NOMO-1 (cell line): ENCODE data around the gene STK16.
"Not testable (repeated sequence)": the region's sequence is repeated elsewhere in the genome, so short reads cannot be mapped to it uniquely, and the experiment has no call there.

Source experiments
- DNase-seq, 2 experiments: peaks; one replicate each; lab custom pipeline; 2025; ENCODE audit not compliant: unreplicated experiment in 2 of 2; lab: John Stamatoyannopoulos, UW

Gene STK16

DNA sequence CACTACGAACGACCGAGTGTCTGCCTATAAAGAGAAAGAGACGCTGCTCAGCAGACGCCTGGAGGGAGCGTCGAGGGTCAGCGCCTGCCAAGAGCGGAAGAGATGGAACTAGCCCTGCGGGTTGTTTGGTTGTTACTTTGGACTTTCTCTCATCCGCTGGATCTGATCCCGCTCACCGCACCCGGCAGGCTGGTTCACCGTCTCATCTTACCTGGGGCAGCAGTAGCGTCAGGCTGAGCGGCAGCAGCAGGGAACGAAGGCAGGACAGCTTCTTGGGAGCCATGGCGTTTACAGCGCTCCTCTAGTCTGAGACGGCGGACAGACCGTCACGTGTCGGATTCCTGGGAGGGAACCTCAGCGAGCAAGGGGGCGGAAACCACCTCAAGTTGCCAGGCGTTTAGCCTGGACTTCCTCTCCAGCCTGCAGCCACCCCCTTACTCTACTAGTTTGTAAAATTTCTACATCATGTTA is 2.0 kb upstream of the STK16 start:
- DNase-seq, result peak; percentile 49 to 56

DNA sequence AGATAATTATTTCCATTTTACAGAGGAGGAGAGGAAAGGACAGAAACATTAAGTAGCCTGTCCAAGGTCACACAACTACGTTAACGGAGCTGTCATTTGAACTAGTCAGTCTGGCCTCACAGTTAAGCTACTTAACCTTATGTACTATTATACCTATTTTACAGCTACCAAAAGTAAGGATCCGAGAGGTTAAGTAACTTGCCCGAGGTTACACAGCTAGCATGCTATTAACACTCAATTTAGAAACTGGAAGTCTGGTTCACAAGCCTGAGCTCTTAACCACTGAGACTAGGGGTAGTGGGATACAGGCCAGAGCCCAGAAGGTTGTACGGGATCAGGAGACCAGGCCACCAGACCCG is 511 bp upstream of the STK16 start:
- DNase-seq, result no peak

DNA sequence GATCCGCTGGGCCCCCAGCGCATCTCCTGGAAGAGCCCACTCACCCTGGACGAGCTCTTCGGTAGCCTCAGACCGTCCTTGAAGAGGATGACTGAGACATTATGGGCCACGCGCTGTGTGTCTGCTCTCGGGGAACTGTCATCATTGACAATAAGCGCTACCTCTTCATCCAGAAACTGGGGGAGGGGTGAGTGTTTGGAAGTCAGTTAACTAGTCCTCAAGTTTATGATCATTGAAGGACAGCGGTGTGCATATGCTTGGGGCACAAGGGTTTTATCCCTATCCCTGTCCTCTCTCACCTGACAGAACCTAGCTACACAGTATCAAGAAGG is 586 bp downstream of the STK16 start:
- DNase-seq, result no peak

DNA sequence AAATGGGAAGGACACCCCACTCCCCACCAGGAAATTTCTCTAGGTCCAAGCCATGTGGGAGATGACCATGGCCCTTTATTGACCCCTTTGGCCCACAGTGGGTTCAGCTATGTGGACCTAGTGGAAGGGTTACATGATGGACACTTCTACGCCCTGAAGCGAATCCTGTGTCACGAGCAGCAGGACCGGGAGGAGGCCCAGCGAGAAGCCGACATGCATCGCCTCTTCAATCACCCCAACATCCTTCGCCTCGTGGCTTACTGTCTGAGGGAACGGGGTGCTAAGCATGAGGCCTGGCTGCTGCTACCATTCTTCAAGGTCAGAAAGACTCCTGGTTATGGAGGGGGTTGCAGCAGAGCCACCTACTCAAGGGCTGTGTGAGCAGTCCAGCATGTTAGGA is 1.3 kb downstream of the STK16 start:
- DNase-seq, result no peak

DNA sequence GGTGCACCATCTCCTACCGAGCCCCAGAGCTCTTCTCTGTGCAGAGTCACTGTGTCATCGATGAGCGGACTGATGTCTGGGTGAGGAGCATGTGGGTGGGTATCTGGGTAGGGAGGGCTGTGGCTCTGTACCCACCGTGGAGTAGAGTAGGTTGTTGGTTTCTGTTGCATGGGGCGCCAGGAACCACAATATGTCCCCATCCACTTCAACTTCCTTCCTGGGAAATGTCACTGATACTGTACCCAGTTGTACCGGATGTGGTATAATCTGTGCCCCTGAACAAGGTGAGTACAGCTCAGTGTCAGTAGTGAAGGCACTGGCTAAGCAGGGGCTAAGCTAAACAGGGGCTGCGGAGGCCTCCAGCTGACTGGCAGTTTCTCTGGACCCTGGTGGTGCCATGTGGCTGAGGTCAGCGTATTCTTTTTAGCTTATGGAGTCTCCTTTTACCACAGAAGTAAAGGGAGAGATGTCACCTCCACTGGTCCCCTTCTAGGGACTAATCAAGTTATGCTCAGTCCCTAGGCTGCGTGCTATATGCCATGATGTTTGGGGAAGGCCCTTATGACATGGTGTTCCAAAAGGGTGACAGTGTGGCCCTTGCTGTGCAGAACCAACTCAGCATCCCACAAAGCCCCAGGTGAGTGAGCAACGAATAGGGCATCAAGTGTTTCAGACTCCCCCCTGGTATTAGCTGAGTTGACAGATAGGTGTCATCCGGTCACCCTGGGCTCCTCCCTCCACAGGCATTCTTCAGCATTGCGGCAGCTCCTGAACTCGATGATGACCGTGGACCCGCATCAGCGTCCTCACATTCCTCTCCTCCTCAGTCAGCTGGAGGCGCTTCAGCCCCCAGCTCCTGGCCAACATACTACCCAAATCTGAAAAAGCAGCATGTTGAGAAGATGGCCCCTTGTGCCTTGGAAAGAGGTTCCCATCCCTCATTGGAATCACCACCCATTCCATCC is 2.7 kb downstream of the STK16 start:
- no peak for DNase-seq

DNA sequence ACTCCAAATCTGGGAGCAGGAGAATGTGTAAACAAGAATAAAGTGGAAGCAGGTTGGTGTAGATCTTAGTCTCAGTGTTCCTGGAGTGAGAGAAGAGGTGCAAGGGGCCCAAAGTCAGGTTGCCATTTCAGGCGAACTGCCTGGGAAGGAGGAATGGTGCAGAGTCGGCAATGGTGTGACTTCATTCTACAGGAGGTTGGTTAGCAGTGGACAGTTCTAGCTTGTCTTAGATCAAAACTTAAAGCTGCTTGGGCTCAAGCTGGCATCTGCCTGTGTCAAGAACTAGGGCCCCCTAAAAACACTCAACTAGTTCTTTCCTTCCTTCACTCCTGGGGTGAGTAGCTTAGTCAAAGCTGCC is 3.5 kb downstream of the STK16 start:
- DNase-seq, result no peak

DNA sequence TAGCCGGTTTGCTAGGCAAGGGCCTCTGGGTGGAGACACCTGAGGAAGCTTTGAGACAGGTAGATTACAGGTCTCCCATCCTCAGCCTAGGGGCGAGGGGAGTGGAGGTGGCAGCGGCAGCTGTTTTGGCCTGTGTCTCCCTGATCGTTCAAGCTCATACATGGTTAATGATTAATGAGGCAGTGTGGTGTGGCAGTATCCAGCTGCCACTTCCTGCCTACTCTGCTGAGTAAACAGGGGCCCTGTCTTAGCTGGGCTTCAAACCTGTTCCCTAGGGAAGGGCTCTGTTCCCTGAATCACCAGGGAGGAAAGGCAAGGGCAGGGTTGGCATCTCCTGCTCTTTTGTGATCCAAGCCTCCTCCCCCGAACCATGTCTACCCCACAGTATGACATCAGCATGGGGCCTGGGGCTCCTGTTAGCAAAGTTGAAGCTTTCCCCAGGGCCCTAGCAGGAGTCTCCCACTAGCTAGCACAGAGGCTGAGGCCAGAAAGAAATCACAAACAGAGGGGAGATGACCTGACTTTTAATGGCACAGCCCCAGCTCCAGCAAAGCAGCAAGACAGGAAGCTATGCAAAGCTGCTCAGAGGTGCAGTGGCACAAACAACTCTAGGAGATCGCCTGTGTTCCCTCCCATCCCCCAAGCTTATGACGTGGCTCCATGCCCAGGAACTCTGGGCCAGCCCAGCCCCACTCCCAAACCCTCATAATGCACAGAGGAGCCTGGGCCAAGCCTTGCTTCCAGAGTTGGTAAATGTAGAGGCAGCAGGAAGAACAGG is 4.1 kb downstream of the STK16 start:
- DNase-seq, result peak; percentile 47 to 77

DNA sequence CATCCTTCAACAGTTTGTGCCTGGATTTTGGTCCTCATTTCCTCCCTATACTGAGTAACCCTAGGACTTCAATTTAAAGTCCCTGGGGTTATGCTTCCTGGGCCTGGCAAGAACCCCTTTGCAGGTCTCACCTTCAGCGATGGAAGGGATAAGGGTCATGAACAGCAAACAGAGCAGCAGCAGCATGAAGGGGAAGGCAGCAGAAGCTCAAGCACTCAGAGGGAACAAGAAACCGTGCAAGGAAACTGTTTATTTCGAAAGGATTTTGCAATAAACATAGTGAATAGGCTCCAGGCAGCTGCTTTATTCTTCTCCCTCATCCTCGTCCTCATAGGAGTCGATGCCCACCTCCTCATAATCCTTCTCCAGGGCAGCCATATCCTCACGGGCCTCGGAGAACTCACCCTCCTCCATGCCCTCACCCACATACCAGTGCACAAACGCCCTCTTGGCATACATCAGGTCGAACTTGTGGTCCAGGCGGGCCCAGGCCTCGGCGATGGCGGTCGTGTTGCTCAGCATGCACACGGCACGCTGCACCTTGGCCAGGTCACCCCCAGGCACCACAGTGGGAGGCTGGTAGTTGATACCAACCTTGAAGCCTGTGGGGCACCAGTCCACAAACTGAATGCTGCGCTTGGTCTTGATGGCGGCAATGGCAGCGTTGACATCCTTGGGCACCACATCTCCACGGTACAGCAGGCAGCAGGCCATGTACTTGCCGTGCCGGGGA is 4.9 kb downstream of the STK16 start:
- peak; percentile 61 to 63 for DNase-seq

DNA sequence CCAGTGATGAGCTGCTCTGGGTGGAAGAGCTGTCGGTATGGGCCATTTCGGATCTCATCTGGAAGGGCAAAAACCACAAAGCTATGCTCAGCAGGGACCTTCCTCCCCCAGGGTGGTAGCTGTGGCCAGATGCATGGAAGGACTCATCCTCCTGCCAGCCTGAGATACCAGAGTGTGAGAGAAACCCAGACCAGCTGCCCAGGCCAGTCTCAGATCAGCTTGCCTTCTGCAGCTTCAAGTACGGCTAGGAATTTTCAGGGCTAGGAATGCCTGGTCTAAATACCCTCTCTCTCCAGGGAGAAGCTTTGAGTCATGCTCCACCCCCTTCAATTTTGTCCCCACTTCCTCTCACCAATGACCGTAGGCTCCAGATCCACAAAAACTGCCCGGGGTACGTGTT is 6.4 kb downstream of the STK16 start:
- no peak for DNase-seq

DNA sequence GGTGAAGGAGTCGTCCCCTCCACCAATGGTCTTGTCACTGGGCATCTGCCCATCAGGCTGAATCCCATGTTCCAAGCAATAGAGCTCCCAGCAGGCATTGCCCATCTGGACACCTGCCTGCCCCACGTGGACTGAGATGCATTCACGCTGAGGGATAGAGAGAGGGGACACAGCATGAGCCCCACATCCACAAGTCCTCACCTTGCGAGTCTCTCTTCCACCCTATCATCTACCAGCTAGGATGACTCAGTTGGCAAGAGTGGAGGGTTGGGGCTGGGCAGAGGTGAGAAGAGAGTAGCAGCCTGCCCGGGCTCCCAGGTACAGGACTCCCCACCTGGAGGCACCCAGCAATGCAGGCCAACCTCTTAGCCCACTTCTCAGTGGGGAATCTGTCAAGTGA is 6.8 kb downstream of the STK16 start:
- no peak for DNase-seq

DNA sequence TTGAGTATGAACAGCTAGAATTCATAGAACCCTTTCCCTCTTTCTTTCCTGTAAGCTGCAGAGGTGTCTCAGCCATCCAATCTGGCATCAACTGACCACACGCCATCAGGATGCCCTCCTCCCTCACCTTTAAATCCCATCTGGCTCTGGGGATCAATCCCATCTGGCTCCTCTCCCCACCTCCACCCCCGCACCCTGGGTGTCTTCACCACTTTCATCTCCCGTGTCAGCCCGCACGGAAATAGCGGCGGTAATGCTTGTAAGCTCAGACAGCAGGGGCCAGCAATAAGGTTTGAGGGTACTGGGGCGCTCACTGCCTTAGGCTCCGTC is 7.3 kb downstream of the STK16 start:
- DNase-seq, result no peak

DNA sequence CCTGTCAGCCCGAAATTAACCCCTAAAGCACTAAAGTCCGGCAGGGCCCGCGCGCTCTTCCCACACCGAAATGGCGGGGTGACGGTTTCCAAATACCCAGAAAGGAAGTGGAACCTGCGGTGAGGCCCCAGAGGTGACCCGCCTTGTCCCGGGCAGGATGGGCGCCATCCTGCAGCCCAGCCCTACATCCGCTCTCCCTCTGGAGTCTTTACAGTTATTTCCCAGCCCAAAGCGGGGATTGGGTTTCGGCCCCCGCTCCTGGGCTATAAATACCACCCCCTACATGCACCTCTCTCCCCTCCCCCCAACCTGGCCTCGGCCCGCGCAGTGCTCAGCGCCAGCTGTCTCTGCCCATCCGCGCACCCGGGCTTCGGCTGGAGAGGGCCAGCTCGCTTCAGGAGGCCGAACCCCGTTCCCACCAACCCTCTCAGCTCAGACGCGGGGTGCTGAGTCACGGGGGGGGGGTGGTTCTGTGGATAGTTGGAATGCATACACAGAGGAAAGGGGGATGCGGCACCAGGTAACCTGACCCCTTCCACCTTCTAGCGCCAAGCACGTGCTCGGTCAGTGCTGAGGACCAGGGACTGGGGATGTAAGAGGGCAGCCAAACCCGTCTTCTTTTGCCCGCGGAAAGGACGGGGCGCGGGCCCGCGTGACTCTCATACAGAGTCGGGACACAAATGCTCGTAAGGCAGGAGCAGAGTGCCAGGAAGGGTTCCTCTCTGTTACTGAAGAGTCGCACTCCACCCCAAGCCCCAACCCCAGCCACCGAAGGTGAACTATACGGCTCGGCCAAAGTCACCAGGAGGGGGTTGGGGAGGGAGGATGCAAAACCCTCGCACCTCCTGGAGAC is 7.8 kb downstream of the STK16 start, which contains the start of gene TUBA4B:
Gene TUBA4B (plus strand): TSS at position 344 of the 853 bp plus-strand sequence. CDS start 165 bp downstream, at position 509.
- DNase-seq, result peak; percentile 51 to 55

DNA sequence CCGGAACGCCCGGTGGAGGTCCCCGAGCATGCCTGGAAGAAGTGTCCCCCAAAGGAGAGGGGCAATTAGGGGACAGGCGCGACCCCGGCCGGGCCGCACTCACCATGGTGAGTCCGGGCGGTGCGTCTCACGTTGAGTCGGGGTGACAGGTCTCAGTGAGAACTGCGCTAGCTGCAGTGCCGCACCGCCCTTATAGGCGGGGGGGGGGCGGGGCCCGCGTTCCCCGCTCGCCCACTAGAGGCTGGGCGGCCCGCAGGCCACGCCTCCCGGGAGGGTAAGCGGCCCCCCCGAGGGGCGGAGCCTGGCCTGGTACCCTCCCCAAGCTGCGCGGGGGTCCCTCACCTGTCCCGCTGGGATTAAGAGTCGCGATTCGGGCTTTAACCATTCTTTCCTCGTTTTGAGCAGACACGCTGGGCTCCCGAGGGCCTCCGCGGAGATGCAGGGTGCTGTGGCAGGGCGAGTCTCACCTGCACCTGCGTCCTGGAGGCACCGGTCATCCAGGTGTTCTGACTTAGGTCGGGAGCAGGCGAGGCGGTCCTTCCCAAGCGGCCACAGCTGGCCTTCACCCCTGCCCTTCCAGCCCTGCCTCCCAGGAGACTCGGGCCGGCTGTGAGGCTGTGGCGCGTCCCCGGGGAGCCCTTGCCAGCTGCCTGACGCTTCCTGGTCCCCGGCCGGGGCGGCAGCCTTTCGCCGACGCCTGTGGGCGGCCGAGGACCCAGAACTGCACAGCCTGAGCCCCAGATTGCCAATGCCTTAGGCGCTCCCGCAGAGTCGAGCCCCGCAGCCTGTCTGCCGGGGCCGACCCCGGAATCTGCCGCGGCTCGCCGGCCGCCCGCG is 8.7 kb downstream of the STK16 start, which contains the start of gene TUBA4A:
Gene TUBA4A (minus strand): TSS at position 166 of the 837 bp plus-strand sequence. CDS start 60 bp downstream, at position 106.
- peak; percentile 64 to 75 for DNase-seq

DNA sequence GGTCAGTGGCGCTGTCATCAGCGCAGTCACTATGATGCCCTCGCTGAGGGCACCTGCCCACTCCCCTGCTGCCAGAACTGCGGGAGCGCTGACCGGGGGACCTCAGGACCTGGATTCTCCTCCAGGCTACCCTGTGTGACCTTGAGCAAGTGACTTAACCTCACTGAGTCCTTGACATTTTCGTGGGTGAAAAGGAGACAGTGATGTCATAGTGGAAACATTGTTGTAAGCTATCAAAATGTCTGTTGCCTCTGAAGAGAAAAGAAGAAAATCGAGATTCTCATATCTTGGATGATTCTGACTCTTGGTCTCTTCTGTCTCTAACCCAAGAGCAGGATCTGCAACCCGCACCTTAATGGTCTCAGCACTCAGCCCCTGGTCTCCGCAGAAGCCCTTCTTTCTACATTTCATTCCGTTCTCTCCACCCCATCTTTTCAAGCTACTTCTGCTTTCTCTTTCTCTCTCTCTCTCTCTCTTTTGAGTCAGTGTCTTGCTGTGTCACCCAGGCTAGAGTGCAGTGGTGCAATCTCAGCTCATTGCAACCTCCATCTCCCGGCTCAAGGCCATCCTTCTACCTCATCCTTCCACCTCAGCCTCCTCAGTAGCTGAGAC is 9.4 kb downstream of the STK16 start:
- peak; percentile 65 to 89 for DNase-seq

DNA sequence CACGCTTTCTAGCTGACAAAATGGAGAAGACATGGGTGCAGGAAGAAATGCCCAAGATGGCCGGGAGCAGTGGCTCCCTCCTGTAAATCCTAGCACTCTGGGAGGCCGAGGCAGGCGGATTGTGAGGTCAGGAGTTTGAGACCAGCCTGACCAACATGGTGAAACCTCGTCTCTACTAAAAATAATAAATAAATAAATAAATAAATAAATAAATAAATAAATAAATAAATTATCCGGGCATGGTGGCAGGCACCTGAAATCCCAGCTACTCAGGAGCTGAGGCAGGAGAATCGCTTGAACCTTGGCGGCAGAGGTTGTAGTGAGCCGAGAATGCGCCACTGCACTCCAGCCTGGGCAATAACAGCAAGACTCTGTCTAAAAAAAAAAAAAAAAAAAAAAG is 13.7 kb downstream of the STK16 start:
- DNase-seq, result not testable (repeated sequence)

DNA sequence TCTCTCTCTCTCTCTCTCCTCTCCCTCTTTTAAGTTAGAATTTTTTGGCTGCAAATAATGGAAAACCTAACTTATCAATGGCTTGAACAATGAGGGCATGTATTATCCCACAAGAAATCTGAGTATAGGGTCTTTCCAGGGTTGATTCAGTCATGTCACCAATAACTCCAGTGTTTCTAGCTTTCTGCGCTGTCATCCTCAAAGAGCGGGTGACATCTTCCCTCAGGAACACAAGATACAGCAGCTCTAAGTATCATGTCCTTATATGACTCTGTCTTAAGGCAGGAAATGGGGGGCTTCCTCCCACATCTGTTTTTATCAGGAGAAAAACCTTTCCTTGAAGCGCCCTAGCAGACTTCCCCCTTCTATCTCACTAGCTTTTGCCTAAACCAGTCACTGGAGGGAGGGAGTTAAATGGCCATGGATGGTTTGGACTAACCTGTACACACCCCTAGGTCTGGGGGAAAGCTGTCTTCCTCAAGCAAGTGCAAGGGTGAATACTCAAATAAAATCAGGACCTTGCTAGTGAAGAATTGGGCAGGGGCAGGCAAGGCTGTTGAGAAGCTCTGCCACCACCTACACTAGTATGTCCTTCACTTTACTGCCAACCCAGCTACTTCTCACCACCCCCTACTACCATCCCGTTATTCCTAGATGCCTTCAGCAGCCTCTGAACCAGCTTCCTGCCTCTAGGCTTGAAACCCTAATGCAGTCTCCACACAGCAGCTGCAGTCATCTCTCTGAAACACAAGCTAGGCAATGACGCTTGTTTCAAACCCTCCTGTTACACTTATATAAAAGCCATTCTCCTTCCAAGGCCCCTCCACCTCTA is 16.0 kb downstream of the STK16 start:
- DNase-seq, result no peak

DNA sequence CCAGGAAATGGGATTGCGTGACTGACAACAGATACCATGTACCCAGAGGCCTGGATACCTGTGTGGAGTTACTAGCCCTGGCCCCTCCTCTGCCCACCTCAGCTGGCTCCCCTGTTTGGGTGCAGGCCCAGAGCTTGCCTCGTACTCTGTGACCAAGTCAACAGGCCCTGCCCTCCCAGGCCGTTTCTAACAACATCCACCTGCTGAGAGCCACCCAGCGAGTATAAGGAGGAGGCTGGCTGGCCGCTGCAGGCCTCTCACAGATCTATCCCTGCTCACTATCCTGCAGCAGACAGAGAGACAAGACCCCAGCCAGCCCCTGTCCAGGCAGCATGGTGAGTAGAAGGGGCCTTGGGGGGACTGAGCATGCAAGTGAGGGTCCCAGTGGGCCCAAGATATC is 21.0 kb downstream of the STK16 start:
- no peak for DNase-seq

DNA sequence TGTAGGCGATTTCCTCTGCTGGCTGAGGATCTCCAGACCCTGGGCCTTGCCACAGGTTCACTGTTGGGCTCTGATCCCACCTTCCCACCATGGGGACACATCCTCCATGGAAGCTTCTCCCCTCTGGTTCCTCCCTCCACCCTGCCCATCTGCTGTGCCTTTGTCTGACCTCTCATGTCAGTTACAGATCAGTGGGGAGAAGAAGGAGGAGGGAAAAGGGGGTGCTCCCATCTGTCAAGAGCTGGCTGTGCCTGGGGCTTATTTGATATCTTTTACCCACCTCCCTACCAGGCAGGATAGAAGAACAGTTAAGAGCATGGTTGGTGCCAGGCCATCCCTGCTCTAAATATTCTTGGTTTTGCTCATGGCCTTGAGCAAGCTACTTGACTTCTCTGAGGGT is 21.6 kb downstream of the STK16 start:
- no peak for DNase-seq
